H1 (cell line): Measurements from ENCODE around the gene LPCAT1. TPM values are rescaled to one million over a fixed set of nuclear protein-coding genes. Genes with fewer than 3 reads are reported as not detected.

ENCODE experiments used
- CEBPB ChIP-seq: IDR thresholded peaks from 2 replicates; pipeline ENCODE4 v1.6.1; 2012; ENCODE audit warnings: low read depth, low read length
- RXRA ChIP-seq: IDR thresholded peaks from 2 replicates; pipeline ENCODE4 v1.6.1; 2011; ENCODE audit warnings: low read depth, mild to moderate bottlenecking, low read length, moderate library complexity; ENCODE audit not compliant: insufficient read depth
- polyA plus RNA-seq, 7 experiments: library from polyadenylated mRNA; depleted of rRNA in 3 of 7; stranded (reverse) in 5 of 7; unstranded in 2 of 7; fragments of >200 nt in 5 of 7; fragments of 200-250 nt in 2 of 7; gene quantifications; 1 replicate in 5 of 7; 2 replicates in 1 of 7; 4 replicates in 1 of 7; pipeline versions ENCODE4 v1.2.1 to v1.2.3, GENCODE V29; 2011 to 2013; ENCODE audit warnings: missing spikeins in 2 of 7, mixed read lengths in 2 of 7
- total RNA-seq: library from RNA; stranded (reverse); fragmentation: NEBNext Ultra II Directional; extraction: Animal tissue kit (Norgen Biotek cat#: 25700); gene quantifications from 2 replicates; pipeline ENCODE4 v1.2.1, GENCODE V29; 2021

Gene LPCAT1
- total and polyA plus RNA-seq, 2 of the 8 experiments (the other 6 are each of a cell fraction or from before 2014, with no cell fraction given) = 107 to 260 TPM

DNA sequence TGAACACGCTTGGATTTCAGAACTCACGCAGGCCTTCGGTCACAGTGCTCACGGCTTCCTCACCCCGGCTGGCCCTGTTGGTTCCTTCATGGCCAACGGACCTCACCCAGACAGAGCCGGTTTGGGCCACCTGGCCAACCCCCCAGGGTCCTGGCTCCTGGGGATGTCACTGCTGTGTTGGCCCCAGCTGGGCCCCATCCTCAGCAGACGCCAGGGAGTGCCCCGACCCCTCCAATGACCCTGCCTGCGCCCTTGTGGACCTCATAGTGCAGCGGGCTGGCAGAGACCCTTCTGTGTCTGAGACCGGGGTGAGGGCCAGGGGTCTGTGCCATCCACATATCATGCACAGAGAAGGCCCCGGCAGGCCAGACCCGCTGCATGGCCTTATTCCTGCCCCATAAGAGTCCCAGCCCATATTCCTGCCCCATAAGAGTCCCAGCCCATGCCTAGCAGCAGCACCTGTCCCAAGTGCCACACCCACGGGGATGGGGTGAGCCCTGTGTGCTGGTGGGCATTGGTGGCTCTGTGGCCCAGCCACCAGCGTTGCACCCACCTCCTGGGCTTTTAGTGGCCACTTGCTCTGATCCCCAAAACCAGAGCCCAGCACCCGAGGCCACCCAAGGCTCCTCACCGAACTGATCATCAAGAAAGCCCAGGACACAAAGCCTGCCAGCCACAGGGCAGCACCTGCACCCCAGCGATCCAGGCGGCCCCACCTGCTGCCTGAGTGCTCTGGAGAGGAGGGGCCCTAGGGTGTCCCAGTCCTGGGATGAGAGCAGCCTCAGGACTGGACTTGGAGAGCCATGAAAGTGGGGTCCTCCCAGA is 1.3 kb upstream of the LPCAT1 start (continued):
- TF ChIP-seq RXRA (no peak), CEBPB (no peak)
